ENCODE data around the gene FOXD2. TPM values are rescaled to one million over a fixed set of nuclear protein-coding genes. Genes with fewer than 3 reads are reported as not detected.

Gene FOXD2
- total RNA-seq, 4 donors from 2014 or later, result under 0.01 to 0.57 (median 0.19) TPM; not detected in 1

- Histone ChIP-seq H3K27ac (replicated peaks in 1 of 4) (peak overlapping the region; percentile 71 to 78 (median 73)), H3K9me3 (no peaks in the 10 kb centered on the region), H3K4me1 (peaks cover 41 to 67% (median 65%) of the 10 kb centered on the region in 4 donors), H3K4me3 (peak overlapping the region; percentile 65 to 78 (median 66)), H3K27me3 (peaks cover 12 to 97% (median 79%) of the 10 kb centered on the region in 4 donors), H3K36me3 (no peaks in the 10 kb centered on the region)
- no peak for TF ChIP-seq CTCF (IDR thresholded peaks at IDR 0.05)
- TF ChIP-seq EP300 (IDR thresholded peaks at IDR 0.05), result no peak
- TF ChIP-seq POLR2A (IDR thresholded peaks at IDR 0.05; ENCODE audit: low read depth), result no peak
- TF ChIP-seq POLR2AphosphoS5 (IDR thresholded peaks at IDR 0.05), result no peak
- intact Hi-C loops (cut with DNase I), result loop anchor here (1.0 to 5.0 kb wide), 2 partner anchors 135 to 273 kb away; no protein-coding TSS in a partner anchor
- no peak for DNase-seq (ENCODE audit: extremely low spot score)
- WGBS, result 2% methylated on average over 10 of the region's 46 CpGs
These were observed 831 bp upstream of the FOXD2 start for GRCh38 chr1:47436979-47437446.

GRCh38 chr1:47438165-47439016, 547 bp downstream of the FOXD2 start:
- TF ChIP-seq POLR2A (IDR thresholded peaks at IDR 0.05; ENCODE audit: low read depth) (no peak), POLR2AphosphoS5 (IDR thresholded peaks at IDR 0.05) (no peak), CTCF (IDR thresholded peaks at IDR 0.05) (no peak), EP300 (IDR thresholded peaks at IDR 0.05) (no peak)
- no peak for DNase-seq (ENCODE audit: extremely low spot score)
- peaks cover 28 to 54% (median 51%) of the 10 kb centered on the region in 4 donors for H3K4me1 ChIP-seq
- H3K9me3 ChIP-seq, result no peaks in the 10 kb centered on the region
- peaks cover 12 to 97% (median 75%) of the 10 kb centered on the region in 4 donors for H3K27me3 ChIP-seq
- H3K36me3 ChIP-seq, result no peaks in the 10 kb centered on the region
- intact Hi-C loops (cut with DNase I), result loop anchor here (5.0 kb wide), 1 partner anchor 134 kb away; no protein-coding TSS in a partner anchor
- 2% methylated on average over 22 of the region's 117 CpGs for WGBS
- H3K4me3 ChIP-seq, result peak overlapping the region; percentile 65 to 78 (median 66)
- peak overlapping the region; percentile 71 to 78 (median 73) for H3K27ac ChIP-seq (replicated peaks in 1 of 4)

GRCh38 chr1:47439017-47439818, 1.4 kb downstream of the FOXD2 start:
- Histone ChIP-seq H3K4me1 (peaks cover 22 to 51% (median 48%) of the 10 kb centered on the region in 4 donors), H3K36me3 (no peaks in the 10 kb centered on the region), H3K9me3 (no peaks in the 10 kb centered on the region), H3K4me3 (peak overlapping the region; percentile 65 to 78 (median 66)), H3K27ac (replicated peaks in 1 of 4) (no peak overlapping the region), H3K27me3 (peaks cover 16 to 97% (median 75%) of the 10 kb centered on the region in 4 donors)
- TF ChIP-seq POLR2AphosphoS5 (IDR thresholded peaks at IDR 0.05) (no peak), POLR2A (IDR thresholded peaks at IDR 0.05; ENCODE audit: low read depth) (no peak), EP300 (IDR thresholded peaks at IDR 0.05) (no peak)
- intact Hi-C loops (cut with DNase I), result loop anchor here (5.0 kb wide), 1 partner anchor 133 kb away; no protein-coding TSS in a partner anchor
- DNase-seq (ENCODE audit: extremely low spot score), result no peak
- WGBS, result 33% methylated on average over 28 of the region's 86 CpGs

GRCh38 chr1:47439819-47440598, 2.2 kb downstream of the FOXD2 start:
- TF ChIP-seq POLR2A (IDR thresholded peaks at IDR 0.05; ENCODE audit: low read depth) (no peak), EP300 (IDR thresholded peaks at IDR 0.05) (no peak)
- peak overlapping the region in 1 of 4 donors; percentile 66 for H3K4me3 ChIP-seq
- intact Hi-C loops (cut with DNase I), result loop anchor here (5.0 kb wide), 1 partner anchor 132 kb away; no protein-coding TSS in a partner anchor
- H3K9me3 ChIP-seq, result no peaks in the 10 kb centered on the region
- peaks cover 15 to 97% (median 75%) of the 10 kb centered on the region in 4 donors for H3K27me3 ChIP-seq
- no peak for DNase-seq (ENCODE audit: extremely low spot score)
- 74% methylated on average over 20 of the region's 20 CpGs for WGBS
- no peaks in the 10 kb centered on the region for H3K36me3 ChIP-seq
- no peak overlapping the region for H3K27ac ChIP-seq (replicated peaks in 1 of 4)
- peaks cover 23 to 51% (median 48%) of the 10 kb centered on the region in 4 donors for H3K4me1 ChIP-seq

GRCh38 chr1:47440599-47441081, 2.8 kb downstream of the FOXD2 start:
- H3K36me3 ChIP-seq, result no peaks in the 10 kb centered on the region
- DNase-seq (ENCODE audit: extremely low spot score), result no peak
- peaks cover 17 to 97% (median 76%) of the 10 kb centered on the region in 4 donors for H3K27me3 ChIP-seq
- H3K4me1 ChIP-seq, result peaks cover 26 to 54% (median 51%) of the 10 kb centered on the region in 4 donors
- TF ChIP-seq CTCF (IDR thresholded peaks at IDR 0.05), result no peak
- TF ChIP-seq EP300 (IDR thresholded peaks at IDR 0.05), result no peak
- no peak for TF ChIP-seq POLR2A (IDR thresholded peaks at IDR 0.05; ENCODE audit: low read depth)
- no peak for TF ChIP-seq POLR2AphosphoS5 (IDR thresholded peaks at IDR 0.05)
- H3K27ac ChIP-seq (replicated peaks in 1 of 4), result no peak overlapping the region
- intact Hi-C loops (cut with DNase I), result no loop called here
- WGBS, result 69% methylated on average over 5 of the region's 5 CpGs
- no peaks in the 10 kb centered on the region for H3K9me3 ChIP-seq
- H3K4me3 ChIP-seq, result no peak overlapping the region

All from esophagus muscularis mucosa (tissue), 4 donors.